ENCODE results near the gene IGSF3. TPM values are rescaled to one million over a fixed set of nuclear protein-coding genes. Genes with fewer than 3 reads are reported as not detected.

Gene IGSF3
- total RNA-seq, 2 donors from 2014 or later, result 14.9 to 17.6 TPM

DNA sequence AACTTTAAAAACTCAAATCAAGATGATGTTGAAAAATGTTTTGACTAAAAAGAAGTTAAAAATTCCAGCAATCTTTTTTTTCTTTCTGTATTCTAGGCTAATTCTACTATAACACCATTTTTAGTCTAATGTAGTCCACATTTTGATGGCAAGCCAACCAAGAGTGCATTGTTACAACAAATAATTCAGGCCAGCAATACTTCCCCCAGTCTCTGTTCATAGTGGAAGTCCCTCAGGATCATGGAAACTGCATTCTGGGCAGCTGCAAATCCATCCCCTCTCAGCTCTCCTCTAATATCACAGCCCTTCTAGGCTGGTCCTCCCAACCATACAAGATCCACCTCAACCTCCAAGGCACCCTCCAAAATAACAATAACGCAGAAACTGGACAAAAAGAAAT is 89.0 kb downstream of the IGSF3 start:
- DNase-seq (ENCODE audit: low spot score), result no peak
- H3K4me3 ChIP-seq, result no peak overlapping the region
- H3K36me3 ChIP-seq, result no peaks in the 10 kb centered on the region
- H3K9me3 ChIP-seq, result no peaks in the 10 kb centered on the region
- no peaks in the 10 kb centered on the region for H3K27me3 ChIP-seq
- peaks cover 0 to 14% of the 10 kb centered on the region in 2 donors for H3K4me1 ChIP-seq
- H3K27ac ChIP-seq, result no peak overlapping the region
- TF ChIP-seq, protein P1, sequence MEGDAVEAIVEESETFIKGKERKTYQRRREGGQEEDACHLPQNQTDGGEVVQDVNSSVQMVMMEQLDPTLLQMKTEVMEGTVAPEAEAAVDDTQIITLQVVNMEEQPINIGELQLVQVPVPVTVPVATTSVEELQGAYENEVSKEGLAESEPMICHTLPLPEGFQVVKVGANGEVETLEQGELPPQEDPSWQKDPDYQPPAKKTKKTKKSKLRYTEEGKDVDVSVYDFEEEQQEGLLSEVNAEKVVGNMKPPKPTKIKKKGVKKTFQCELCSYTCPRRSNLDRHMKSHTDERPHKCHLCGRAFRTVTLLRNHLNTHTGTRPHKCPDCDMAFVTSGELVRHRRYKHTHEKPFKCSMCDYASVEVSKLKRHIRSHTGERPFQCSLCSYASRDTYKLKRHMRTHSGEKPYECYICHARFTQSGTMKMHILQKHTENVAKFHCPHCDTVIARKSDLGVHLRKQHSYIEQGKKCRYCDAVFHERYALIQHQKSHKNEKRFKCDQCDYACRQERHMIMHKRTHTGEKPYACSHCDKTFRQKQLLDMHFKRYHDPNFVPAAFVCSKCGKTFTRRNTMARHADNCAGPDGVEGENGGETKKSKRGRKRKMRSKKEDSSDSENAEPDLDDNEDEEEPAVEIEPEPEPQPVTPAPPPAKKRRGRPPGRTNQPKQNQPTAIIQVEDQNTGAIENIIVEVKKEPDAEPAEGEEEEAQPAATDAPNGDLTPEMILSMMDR (IDR thresholded peaks at IDR 0.05), result no peak

DNA sequence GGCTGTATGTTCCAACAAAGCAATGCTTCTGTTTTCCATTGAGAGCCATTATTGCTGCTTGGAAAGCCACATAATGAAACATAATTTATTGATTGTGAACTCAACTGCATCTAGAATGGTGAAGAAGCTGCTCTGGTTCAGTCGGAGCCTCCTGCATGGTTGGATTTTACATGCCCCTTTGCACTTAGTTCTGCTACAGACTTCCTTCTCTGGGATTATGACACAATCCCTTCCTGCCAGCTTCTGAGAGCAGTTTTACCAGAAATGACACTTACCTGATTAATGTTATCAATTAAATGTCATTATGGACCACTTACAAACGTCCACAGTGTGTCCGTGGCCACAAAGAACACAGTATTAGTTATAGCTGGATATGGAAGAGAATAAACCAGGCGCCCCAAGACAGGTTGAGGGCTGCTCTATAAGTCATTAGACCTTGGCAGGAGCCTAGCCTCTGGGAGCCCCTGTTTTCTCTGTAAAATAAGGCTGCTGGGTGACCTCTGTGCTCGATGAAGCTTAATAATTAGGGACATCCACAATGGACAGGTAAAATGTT is 89.7 kb downstream of the IGSF3 start:
- no peak overlapping the region for H3K27ac ChIP-seq
- no peaks in the 10 kb centered on the region for H3K36me3 ChIP-seq
- H3K4me1 ChIP-seq, result peaks cover 0 to 22% of the 10 kb centered on the region in 2 donors
- no peaks in the 10 kb centered on the region for H3K27me3 ChIP-seq
- DNase-seq (ENCODE audit: low spot score), result no peak
- H3K4me3 ChIP-seq, result no peak overlapping the region
- TF ChIP-seq, protein P1 (IDR thresholded peaks at IDR 0.05), result no peak
- no peaks in the 10 kb centered on the region for H3K9me3 ChIP-seq

DNA sequence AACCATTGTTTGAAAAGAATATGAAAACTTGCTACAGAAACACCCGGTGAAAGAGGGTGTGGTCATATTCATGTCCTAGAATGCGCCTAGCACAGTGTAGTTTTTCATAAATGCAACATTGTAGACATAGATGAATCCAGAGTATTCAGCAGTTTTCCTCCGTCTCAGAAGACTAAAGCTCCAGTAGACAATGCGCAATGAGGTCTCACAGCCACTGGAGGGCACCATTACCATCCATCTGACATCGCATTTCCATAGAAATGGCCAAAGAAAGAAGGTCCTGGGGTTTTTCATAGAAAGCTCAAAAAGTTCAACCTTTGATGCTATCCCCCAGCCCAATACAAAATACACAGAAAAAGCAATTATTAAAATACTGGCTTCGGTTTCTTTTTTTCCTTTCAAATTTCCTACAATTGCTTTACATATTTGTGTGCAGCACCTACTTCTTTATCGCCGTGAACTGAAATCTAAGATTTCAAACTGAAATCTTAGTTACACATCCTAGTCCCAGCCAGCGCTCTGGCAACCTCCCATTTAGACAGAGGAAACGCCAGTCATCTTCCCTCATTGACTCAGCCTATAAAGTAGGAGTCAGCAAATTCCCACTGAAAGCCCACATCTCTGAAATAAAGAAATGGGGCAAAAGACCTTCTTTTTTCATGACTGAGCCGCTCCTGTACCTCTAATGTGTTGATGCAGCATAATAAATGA is 92.8 kb downstream of the IGSF3 start:
- Histone ChIP-seq H3K27ac (peak overlapping the region in 1 of 2 donors; percentile 0), H3K4me1 (peaks cover 0 to 42% of the 10 kb centered on the region in 2 donors)

DNA sequence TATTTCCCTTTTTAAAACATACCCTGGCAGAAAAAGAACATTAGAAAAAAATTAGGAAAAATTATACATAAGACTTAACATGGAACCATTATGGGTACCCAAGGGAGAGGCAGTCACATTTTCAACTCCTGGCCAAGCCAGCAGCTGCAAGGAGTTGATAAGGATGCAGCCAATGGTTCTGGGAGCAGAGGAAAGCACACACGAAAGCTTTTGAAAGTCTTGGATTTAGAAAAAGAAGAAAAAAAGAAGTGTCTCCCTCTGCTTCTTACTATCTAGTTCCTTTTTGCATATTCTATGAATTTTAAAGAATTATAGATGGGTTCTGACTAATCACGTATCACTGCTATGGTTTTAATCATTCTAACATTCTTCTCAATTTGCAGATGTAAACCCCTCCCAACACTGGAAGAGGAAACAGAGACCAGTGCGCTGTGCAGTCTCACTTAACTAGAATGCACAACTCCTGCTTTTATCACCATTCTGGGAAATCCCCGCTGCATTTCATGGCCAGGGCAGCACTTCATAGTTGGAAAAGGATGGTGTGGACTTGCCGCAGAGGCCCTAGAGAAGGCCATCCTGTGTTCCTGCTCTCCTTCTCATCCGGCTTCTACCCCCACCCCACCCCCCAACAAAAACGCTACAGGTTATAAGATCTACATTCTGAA is 94.0 kb downstream of the IGSF3 start:
- DNase-seq (ENCODE audit: low spot score), result no peak
- TF ChIP-seq, protein P1 (IDR thresholded peaks at IDR 0.05), result no peak
- Histone ChIP-seq H3K27me3 (no peaks in the 10 kb centered on the region), H3K27ac (peak overlapping the region in 1 of 2 donors; percentile 0), H3K4me3 (no peak overlapping the region), H3K9me3 (no peaks in the 10 kb centered on the region), H3K4me1 (peaks cover 0 to 53% of the 10 kb centered on the region in 2 donors), H3K36me3 (no peaks in the 10 kb centered on the region)

More for the DNA sequence above, 92.8 kb downstream of the IGSF3 start:
- no peaks in the 10 kb centered on the region for H3K27me3 ChIP-seq
- TF ChIP-seq, protein P1 (IDR thresholded peaks at IDR 0.05), result peak; percentile 78 to 90
- peak; percentile 79 for DNase-seq (ENCODE audit: low spot score)
- H3K36me3 ChIP-seq, result no peaks in the 10 kb centered on the region
- H3K9me3 ChIP-seq, result no peaks in the 10 kb centered on the region
- no peak overlapping the region for H3K4me3 ChIP-seq

DNA sequence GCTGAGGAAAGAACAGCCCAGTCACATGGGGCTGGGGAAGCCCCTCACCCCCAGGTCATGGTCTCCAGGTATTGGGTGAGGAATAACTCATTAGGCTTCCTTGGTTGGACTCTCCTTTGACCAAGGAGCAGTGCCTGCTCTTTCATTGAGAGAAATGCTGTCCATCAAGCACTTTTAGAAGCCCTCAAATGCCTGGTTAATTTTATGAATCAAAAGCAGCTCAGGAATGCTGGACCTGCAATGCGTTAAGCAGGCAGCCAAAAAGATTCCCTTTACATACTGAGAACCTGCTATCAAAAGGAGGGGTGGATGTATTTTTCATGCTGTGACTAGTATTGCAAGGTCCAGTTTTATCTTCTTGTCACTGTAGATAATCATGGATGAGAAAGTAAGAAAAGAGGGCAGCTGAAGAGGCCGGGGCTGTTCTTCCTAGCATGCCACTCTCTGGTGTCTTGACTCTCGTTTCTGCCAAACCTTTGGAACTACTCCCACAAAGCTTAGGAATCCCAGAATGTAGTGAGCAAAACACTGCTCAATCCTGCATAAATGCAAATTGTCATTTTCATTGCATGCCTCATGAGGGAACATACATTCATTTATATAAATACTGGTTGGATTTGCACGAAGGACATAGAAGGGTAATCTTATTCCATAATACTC is 94.6 kb downstream of the IGSF3 start:
- no peak for DNase-seq (ENCODE audit: low spot score)
- H3K4me1 ChIP-seq, result peaks cover 0 to 58% of the 10 kb centered on the region in 2 donors
- no peaks in the 10 kb centered on the region for H3K9me3 ChIP-seq
- no peak overlapping the region for H3K27ac ChIP-seq
- TF ChIP-seq, protein P1 (IDR thresholded peaks at IDR 0.05), result no peak
- no peaks in the 10 kb centered on the region for H3K27me3 ChIP-seq
- no peak overlapping the region for H3K4me3 ChIP-seq
- no peaks in the 10 kb centered on the region for H3K36me3 ChIP-seq

Data from right atrium auricular region (tissue), 2 donors.